Measurements from ENCODE around the gene SYCE1. TPM values are rescaled to one million over a fixed set of nuclear protein-coding genes. Genes with fewer than 3 reads are reported as not detected.

SYCE1 gene
- total RNA-seq, 1 donor from 2014 or later, result 0.87 TPM

DNA sequence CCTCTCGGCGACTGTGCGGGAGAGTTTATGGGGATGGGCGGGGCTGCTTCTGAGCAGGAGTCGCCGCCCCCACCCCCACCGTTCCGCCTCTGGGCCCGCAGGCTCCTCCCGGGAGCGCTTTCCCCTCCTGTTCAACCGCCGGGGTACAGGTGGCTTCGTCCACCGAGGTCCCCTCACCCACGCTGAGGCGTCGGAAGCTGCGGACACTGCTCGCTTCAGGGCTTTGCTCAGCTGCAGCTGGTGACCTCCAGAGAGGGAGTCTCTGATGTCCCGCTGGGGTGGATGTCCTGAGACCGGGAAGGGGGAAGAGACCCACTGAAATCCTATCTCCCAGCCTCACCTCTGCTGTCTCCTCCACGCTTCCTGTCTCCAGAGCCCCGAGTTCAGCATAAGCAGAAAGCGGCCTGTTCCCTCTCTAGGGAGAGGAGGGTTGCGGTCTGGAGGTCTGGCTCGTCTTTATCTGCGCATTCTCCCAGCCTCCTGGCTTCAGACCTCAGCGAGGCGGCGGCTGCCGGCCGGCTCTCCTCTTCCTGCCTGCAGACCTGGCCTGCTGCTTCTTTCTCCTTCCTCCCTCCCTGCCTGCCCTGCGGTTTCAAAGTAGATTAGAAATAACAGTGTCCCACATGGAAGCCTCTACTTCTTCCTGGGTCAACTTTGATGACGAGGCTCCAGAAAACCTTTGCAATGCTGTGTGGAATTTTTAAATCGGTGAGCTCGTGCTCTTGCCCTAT lies 36.4 kb downstream of the SYCE1 start:
- no peak for DNase-seq
- Histone ChIP-seq H3K9me3 (no peaks in the 10 kb centered on the region), H3K4me3 (peak overlapping the region; percentile 26), H3K27ac (no peak overlapping the region), H3K36me3 (no peaks in the 10 kb centered on the region), H3K4me1 (peaks cover 18% of the 10 kb centered on the region), H3K27me3 (peaks cover 58% of the 10 kb centered on the region)
- TF ChIP-seq, protein P1, sequence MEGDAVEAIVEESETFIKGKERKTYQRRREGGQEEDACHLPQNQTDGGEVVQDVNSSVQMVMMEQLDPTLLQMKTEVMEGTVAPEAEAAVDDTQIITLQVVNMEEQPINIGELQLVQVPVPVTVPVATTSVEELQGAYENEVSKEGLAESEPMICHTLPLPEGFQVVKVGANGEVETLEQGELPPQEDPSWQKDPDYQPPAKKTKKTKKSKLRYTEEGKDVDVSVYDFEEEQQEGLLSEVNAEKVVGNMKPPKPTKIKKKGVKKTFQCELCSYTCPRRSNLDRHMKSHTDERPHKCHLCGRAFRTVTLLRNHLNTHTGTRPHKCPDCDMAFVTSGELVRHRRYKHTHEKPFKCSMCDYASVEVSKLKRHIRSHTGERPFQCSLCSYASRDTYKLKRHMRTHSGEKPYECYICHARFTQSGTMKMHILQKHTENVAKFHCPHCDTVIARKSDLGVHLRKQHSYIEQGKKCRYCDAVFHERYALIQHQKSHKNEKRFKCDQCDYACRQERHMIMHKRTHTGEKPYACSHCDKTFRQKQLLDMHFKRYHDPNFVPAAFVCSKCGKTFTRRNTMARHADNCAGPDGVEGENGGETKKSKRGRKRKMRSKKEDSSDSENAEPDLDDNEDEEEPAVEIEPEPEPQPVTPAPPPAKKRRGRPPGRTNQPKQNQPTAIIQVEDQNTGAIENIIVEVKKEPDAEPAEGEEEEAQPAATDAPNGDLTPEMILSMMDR (IDR thresholded peaks at IDR 0.05), result no peak
- peak; percentile 6 for ATAC-seq
- intact Hi-C loops (cut with DNase I), result no loop called here

DNA sequence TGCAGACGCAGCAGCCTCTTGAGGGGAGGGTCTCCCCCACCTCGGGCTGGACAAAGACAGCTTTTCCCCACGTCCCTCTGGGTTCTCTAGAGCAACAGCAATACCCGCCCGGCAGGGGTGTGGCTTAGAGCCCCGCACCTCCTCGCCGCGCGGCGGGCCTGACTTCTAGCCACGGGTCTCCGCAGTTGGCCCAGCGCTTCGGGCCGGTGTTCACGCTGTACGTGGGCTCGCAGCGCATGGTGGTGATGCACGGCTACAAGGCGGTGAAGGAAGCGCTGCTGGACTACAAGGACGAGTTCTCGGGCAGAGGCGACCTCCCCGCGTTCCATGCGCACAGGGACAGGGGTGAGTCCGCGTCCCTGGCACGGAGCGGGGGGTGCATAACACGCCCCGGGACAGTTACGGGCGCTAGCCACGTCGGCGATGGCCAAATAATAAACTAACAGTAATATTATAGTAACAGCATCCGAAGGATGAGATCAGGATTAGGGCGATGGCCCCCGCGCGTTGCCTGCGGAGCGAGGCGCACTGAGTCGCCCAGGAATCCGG lies 37.0 kb downstream of the SYCE1 start:
- no peak overlapping the region for H3K27ac ChIP-seq
- H3K9me3 ChIP-seq, result no peaks in the 10 kb centered on the region
- H3K4me3 ChIP-seq, result peak overlapping the region; percentile 26
- intact Hi-C loops (cut with DNase I), result no loop called here
- peaks cover 18% of the 10 kb centered on the region for H3K4me1 ChIP-seq
- H3K36me3 ChIP-seq, result no peaks in the 10 kb centered on the region
- ATAC-seq, result peak; percentile 20
- H3K27me3 ChIP-seq, result peaks cover 58% of the 10 kb centered on the region
- no peak for DNase-seq
- TF ChIP-seq, protein P1 (IDR thresholded peaks at IDR 0.05), result no peak

DNA sequence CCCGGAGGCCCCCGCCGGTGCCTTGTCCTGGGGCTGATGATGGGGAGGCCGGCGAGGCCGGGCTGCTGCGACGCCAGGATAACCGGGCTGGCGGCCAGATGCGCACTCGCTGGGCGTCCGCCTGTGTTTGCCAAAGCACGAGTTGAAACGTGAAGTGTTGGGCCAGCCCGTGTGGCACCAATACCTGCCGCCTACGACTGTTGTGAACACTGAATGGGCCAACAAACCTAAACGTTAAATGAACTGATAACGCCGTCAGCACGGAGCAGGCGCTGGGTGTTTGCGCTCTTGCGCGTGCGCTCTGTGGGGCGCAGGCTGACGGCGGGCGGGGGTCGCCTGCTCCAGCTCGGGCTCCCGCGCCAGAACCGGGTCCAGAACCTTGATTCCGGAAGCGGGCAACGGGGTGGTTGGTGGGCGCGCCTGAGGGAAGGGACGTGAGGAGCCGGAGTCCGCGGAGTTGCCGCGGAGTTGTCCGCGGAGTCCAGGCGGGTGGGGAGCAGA lies 37.6 kb downstream of the SYCE1 start:
- intact Hi-C loops (cut with DNase I), result no loop called here
- peaks cover 18% of the 10 kb centered on the region for H3K4me1 ChIP-seq
- DNase-seq (no peak), ATAC-seq (peak; percentile 35)
- H3K27ac ChIP-seq, result no peak overlapping the region
- H3K36me3 ChIP-seq, result no peaks in the 10 kb centered on the region
- H3K9me3 ChIP-seq, result no peaks in the 10 kb centered on the region
- peaks cover 58% of the 10 kb centered on the region for H3K27me3 ChIP-seq
- TF ChIP-seq, protein P1 (IDR thresholded peaks at IDR 0.05), result no peak
- peak overlapping the region; percentile 26 for H3K4me3 ChIP-seq

DNA sequence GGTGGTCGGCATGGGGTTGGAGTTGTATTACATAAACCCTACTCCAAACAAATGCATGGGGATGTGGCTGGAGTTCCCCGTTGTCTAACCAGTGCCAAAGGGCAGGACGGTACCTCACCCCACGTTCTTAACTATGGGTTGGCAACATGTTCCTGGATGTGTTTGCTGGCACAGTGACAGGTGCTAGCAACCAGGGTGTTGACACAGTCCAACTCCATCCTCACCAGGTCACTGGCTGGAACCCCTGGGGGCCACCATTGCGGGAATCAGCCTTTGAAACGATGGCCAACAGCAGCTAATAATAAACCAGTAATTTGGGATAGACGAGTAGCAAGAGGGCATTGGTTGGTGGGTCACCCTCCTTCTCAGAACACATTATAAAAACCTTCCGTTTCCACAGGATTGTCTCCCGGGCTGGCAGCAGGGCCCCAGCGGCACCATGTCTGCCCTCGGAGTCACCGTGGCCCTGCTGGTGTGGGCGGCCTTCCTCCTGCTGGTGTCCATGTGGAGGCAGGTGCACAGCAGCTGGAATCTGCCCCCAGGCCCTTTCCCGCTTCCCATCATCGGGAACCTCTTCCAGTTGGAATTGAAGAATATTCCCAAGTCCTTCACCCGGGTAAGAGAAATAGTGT lies 38.3 kb downstream of the SYCE1 start, which contains the start of gene CYP2E1:
Gene CYP2E1, plus strand, starts transcription at position 407 of the 632 bp plus-strand sequence. Its CDS starts 33 bp downstream, at position 440.
- H3K27me3 ChIP-seq, result peaks cover 57% of the 10 kb centered on the region

DNA sequence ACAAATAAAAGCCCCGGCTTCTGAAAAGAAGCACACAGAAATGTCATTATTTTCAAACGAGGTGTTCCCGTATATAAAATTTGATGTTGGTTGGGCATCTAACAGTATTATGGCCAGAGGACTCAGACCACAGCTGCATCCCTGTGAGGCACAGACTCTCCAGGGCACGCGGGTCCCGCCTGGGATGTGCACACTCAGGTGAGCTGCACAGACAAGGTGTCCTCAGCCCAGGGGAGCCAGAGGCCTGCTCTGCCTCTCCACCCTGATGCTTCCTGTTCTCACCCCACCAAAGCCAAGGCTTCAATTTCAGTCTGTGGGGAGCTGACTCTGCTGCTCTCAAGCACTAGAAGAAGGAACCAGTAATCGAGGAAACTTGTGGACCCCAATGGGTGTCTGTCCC lies 39.9 kb downstream of the SYCE1 start:
- Histone ChIP-seq H3K4me1 (peaks cover 17% of the 10 kb centered on the region), H3K9me3 (no peaks in the 10 kb centered on the region), H3K27me3 (peaks cover 47% of the 10 kb centered on the region), H3K36me3 (no peaks in the 10 kb centered on the region), H3K27ac (no peak overlapping the region), H3K4me3 (no peak overlapping the region)
- intact Hi-C loops (cut with DNase I), result no loop called here
- TF ChIP-seq, protein P1 (IDR thresholded peaks at IDR 0.05), result no peak
- no peak for ATAC-seq
- no peak for DNase-seq

More for the DNA sequence above, 38.3 kb downstream of the SYCE1 start, which contains the start of gene CYP2E1:
- intact Hi-C loops (cut with DNase I), result no loop called here
- DNase-seq (no peak), ATAC-seq (no peak)
- H3K4me1 ChIP-seq, result peaks cover 18% of the 10 kb centered on the region
- H3K4me3 ChIP-seq, result peak within 1 kb of the TSS; percentile 26
- no peaks in the 10 kb centered on the region for H3K36me3 ChIP-seq
- H3K27ac ChIP-seq, result no peak within 1 kb of the TSS
- TF ChIP-seq, protein P1 (IDR thresholded peaks at IDR 0.05), result no peak
- no peaks in the 10 kb centered on the region for H3K9me3 ChIP-seq

All from upper lobe of right lung (tissue), 1 donor.